NCI-H1105 (cell line): ENCODE measurements around the gene LENG9.

Experiments
- DNase-seq: peaks from one replicate; lab custom pipeline; 2025; lab: John Stamatoyannopoulos, UW

Gene LENG9

GRCh38 chr19:54421521-54421920 is 42.1 kb downstream of the LENG9 start:
- DNase-seq, result no peak

- no peak for DNase-seq
Measured at GRCh38 chr19:54421169-54421516, 42.4 kb downstream of the LENG9 start.

GRCh38 chr19:54420383-54421168 is 43.0 kb downstream of the LENG9 start:
- no peak for DNase-seq

GRCh38 chr19:54420068-54420382 is 43.6 kb downstream of the LENG9 start:
- DNase-seq, result no peak

DNA sequence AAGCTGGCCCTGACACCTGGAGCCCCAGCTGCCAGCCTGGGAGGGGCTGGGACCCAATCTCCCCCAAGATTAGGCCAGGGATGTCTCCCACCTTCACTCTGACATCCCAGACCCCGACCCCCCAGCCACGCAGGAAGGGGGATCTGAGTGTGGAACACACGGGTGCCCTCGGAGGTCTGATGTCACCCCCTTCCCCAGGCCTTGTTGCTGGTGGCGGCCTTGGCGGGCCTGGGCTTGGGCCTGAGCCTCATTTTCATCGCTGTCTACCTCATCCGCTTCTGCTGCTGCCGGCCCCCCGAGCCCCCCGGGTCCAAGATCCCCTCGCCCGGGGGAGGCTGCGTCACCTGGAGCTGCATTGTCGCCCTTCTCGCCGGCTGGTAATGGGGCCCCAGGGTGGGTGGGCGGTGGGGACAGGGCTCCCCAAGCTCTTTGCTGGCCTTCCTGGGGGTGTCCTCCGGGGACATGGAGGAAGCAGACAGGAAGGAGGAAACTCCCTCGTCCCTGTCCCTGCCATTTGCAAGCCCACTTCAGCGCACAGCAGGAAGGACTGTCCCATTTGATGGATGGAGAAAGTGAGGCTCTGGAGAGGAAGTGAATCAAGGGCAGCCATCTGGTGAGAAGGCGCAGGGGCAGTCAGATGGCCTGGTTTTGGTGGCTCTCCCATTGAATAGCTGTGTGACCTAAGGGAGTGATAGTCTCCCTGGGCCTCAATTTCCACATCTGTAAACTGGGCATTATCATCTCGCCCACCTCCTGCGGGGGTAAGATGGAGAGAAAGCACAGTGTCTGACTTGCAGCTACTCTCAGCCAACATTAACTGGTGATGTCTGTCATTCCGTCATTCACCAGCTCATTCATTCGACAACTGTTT is 44.4 kb downstream of the LENG9 start:
- no peak for DNase-seq

DNA sequence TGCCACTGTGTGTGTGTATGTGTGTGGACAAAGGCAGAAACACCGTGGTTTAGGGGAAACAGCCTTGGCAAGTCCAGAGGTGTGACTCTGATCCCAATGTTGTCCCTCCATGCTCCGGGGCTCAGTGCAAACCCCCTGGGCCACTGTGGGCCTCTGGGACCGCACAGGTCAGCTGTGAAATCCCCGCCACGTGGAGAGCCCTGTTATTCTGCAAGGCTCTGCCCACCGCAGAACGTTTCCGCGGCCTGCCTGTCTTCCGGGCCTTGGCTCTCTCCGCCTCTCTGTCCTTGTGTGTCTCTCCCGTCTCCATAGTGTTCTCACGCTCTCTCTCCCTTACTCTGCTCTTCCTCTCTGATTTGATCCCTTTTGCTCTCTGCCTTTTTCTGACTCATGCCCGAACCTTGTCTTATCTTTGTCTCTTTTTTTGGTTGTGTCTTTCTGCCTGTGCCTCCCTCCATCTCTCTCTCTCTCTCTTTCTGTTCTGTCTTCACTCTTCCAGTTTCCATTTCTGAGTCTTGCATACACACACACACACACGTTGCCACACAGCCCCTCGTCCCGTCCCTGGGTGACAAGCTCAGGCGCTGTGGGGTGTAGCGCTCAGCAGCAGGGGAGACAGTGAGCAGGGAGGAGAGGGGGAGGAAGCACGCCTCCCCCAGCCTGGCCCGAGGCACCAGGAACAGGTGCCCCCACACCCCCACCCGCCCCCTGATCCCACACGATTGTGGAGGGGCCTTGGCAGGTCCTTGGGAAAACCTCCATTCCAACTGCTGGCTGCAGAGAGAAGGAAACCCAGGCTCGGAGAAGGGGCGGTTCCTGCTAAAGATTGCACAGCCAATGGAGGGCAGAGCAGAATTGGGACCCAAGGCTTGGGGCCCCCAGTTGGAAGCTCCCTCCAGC is 45.3 kb downstream of the LENG9 start:
- DNase-seq, result no peak

GRCh38 chr19:54416695-54417491 is 46.7 kb downstream of the LENG9 start:
- no peak for DNase-seq

GRCh38 chr19:54415901-54416673 is 47.5 kb downstream of the LENG9 start:
- no peak for DNase-seq

- DNase-seq, result no peak
Measured at GRCh38 chr19:54415208-54415900, 48.2 kb downstream of the LENG9 start, which contains the start of gene TTYH1. TSS of gene TTYH1 (plus strand) at chr19:54415464. CDS start at chr19:54415553, 89 bp downstream.

DNA sequence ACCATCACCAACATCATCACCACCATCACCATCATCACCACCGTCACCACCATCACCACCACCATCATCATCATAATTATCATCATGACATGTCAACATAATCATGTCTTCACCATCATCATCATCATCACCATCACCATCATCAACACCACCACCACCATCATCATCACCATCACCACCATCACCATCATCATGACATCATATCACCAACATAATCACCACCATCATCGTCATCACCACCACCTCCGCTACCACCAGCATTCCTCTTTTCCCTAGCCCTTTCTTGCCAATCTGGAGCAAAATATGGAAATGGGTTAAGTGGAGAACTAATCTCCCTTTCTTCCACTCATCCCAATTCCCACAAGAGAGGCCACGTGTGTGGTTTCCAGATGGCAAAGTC is 49.4 kb downstream of the LENG9 start:
- no peak for DNase-seq

- no peak for DNase-seq
Measured at GRCh38 chr19:54412877-54413276, 50.7 kb downstream of the LENG9 start.
